Renal pelvis (tissue), 4 donors: ENCODE data around the gene OSTF1. TPM values are rescaled to one million over a fixed set of nuclear protein-coding genes. Genes with fewer than 3 reads are reported as not detected.

ENCODE experiments used
- DNase-seq: peaks from one replicate; pipeline ENCODE4 v3.0.0-alpha.2; 2013
- polyA plus RNA-seq, 3 donors: library from polyadenylated mRNA; unstranded; fragments of 120-200 nt; gene quantifications; one replicate each; pipeline ENCODE4 v1.2.1, GENCODE V29; 2013; ENCODE audit not compliant: insufficient read length in 3 of 3

OSTF1 gene
- polyA plus RNA-seq, 3 donors = 21.7 to 26.1 (median 24.7) TPM

GRCh38 chr9:75072895-75073294 is 15.4 kb upstream of the OSTF1 start:
- DNase-seq = no peak

- DNase-seq = no peak
Observed at GRCh38 chr9:75081632-75082031, 6.7 kb upstream of the OSTF1 start.

GRCh38 chr9:75083188-75083970 is 4.9 kb upstream of the OSTF1 start:
- DNase-seq = no peak

- no peak for DNase-seq
Observed at GRCh38 chr9:75084081-75084672, 4.1 kb upstream of the OSTF1 start.

GRCh38 chr9:75085640-75086039 is 2.7 kb upstream of the OSTF1 start:
- DNase-seq = no peak

- DNase-seq = no peak
Observed at GRCh38 chr9:75086541-75087288, 1.6 kb upstream of the OSTF1 start.

GRCh38 chr9:75087289-75087823 is 958 bp upstream of the OSTF1 start:
- no peak for DNase-seq

- DNase-seq = peak; percentile 54
Observed at GRCh38 chr9:75088646-75089372, 495 bp downstream of the OSTF1 start.

GRCh38 chr9:75089373-75089766 is 1.1 kb downstream of the OSTF1 start:
- no peak for DNase-seq

- no peak for DNase-seq
Observed at GRCh38 chr9:75090579-75090978, 2.3 kb downstream of the OSTF1 start.

GRCh38 chr9:75092766-75093165 is 4.5 kb downstream of the OSTF1 start:
- no peak for DNase-seq

- DNase-seq = no peak
Observed at GRCh38 chr9:75096796-75097195, 8.5 kb downstream of the OSTF1 start.

GRCh38 chr9:75101004-75101588 is 12.8 kb downstream of the OSTF1 start:
- DNase-seq = no peak

GRCh38 chr9:75102177-75102790 is 14.0 kb downstream of the OSTF1 start:
- no peak for DNase-seq

- DNase-seq = no peak
Observed at GRCh38 chr9:75104607-75105006, 16.3 kb downstream of the OSTF1 start.

GRCh38 chr9:75105019-75105540 is 16.8 kb downstream of the OSTF1 start:
- DNase-seq = no peak

- peak; percentile 10 for DNase-seq
Observed at GRCh38 chr9:75105841-75106240, 17.5 kb downstream of the OSTF1 start.

GRCh38 chr9:75106857-75107256 is 18.5 kb downstream of the OSTF1 start:
- DNase-seq = peak; percentile 73

- DNase-seq = no peak
Observed at GRCh38 chr9:75108571-75108970, 20.3 kb downstream of the OSTF1 start.

GRCh38 chr9:75109210-75109839 is 21.0 kb downstream of the OSTF1 start:
- no peak for DNase-seq
